ENCODE data around the gene POLDIP2. TPM values are rescaled to one million over a fixed set of nuclear protein-coding genes. Genes with fewer than 3 reads are reported as not detected.

POLDIP2 gene
- total and polyA plus RNA-seq, 2 of the 13 experiments (the other 11 are each of a cell fraction or from before 2014, with no cell fraction given), result 85.9 to 114 TPM

DNA sequence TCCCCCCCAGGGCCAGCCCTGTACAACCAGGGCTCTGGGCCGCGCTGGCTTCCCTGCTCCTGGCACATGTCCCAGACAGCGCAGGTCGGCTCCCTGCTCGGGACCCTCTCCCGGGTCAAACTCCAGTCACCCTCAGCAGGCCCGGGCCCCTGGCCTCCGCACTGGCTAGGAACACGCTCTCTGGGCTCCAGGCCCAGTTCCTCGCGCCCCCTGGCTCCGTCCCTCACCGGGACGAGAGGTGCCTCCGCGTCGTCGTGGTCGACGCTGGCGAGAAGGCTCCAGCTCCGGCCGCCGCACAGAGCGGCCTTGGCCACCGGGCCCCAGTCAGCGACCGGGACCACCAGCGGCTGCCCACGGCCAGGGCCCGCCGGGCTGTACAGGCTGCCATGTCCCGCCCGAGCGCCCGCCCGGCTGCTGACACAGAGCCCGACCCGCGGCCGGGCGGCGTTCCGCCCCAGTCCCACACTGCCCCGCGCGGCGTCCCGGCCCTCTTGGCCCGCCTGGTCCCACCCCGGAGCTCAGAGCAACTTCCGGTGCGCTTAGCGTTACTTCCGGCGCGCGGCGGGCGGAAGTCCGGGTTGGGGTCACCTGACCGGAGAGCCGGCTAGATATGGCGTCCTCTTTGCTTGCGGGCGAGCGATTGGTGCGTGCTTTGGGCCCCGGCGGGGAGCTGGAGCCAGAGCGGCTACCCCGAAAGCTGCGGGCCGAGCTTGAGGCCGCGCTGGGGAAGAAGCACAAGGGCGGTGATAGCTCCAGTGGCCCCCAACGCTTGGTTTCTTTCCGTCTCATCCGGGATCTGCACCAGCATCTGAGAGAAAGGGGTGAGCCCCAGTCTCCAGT lies at the start of gene POLDIP2 (continued):
- TF ChIP-seq, protein P1, sequence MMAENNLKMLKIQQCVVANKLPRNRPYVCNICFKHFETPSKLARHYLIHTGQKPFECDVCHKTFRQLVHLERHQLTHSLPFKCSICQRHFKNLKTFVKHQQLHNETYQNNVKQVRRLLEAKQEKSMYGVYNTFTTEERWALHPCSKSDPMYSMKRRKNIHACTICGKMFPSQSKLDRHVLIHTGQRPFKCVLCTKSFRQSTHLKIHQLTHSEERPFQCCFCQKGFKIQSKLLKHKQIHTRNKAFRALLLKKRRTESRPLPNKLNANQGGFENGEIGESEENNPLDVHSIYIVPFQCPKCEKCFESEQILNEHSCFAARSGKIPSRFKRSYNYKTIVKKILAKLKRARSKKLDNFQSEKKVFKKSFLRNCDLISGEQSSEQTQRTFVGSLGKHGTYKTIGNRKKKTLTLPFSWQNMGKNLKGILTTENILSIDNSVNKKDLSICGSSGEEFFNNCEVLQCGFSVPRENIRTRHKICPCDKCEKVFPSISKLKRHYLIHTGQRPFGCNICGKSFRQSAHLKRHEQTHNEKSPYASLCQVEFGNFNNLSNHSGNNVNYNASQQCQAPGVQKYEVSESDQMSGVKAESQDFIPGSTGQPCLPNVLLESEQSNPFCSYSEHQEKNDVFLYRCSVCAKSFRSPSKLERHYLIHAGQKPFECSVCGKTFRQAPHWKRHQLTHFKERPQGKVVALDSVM (CRISPR knock-in tag; IDR thresholded peaks at IDR 0.05), result peak; percentile 43; the same call in 1 of the 2 replicates
- TF ChIP-seq ZFX (CRISPR knock-in tag; IDR thresholded peaks at IDR 0.05; ENCODE audit: low read depth), result peak; percentile 91
- no peak for TF ChIP-seq SRSF4 (IDR thresholded peaks at IDR 0.05; ENCODE audit: low read depth, low read length, poor library complexity, severe bottlenecking)
- TF ChIP-seq IKZF4 (CRISPR knock-in tag; IDR thresholded peaks at IDR 0.05; ENCODE audit: borderline replicate concordance, low read depth, not compliant biosample characterization), result no peak
- peak; percentile 64; the same call in 1 of the 2 replicates for TF ChIP-seq ZNF747 (CRISPR knock-in tag; IDR thresholded peaks at IDR 0.05; ENCODE audit: borderline replicate concordance)
- peak; percentile 85 for TF ChIP-seq HES4 (CRISPR knock-in tag; IDR thresholded peaks at IDR 0.05; ENCODE audit: borderline replicate concordance)
- TF ChIP-seq ZNF772 (CRISPR knock-in tag; IDR thresholded peaks at IDR 0.05), result peak; percentile 65; the same call in 1 of the 2 replicates
- no peak for TF ChIP-seq KLF9 (CRISPR knock-in tag; IDR thresholded peaks at IDR 0.05; ENCODE audit: low read depth)
- TF ChIP-seq RORA (CRISPR knock-in tag; IDR thresholded peaks at IDR 0.05), result 0 out of 2 replicates have a peak, but pooled peaks have one; percentile 26
- TF ChIP-seq, protein P2, sequence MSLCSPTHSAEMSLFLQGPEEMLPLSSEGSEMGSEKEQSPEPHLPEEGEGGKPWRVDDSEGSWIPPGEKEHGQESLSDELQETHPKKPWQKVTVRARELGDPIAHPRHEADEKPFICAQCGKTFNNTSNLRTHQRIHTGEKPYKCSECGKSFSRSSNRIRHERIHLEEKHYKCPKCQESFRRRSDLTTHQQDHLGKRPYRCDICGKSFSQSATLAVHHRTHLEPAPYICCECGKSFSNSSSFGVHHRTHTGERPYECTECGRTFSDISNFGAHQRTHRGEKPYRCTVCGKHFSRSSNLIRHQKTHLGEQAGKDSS (CRISPR knock-in tag; IDR thresholded peaks at IDR 0.05; ENCODE audit: borderline replicate concordance, low read depth), result peak; percentile 42
- TF ChIP-seq ZFY (CRISPR knock-in tag; IDR thresholded peaks at IDR 0.05), result peak; percentile 96
- no peak for TF ChIP-seq GTF3A (CRISPR knock-in tag; conservative IDR thresholded peaks at IDR 0.05)
- no peak for TF ChIP-seq GZF1 (CRISPR knock-in tag; IDR thresholded peaks at IDR 0.05)
- TF ChIP-seq, protein P3, sequence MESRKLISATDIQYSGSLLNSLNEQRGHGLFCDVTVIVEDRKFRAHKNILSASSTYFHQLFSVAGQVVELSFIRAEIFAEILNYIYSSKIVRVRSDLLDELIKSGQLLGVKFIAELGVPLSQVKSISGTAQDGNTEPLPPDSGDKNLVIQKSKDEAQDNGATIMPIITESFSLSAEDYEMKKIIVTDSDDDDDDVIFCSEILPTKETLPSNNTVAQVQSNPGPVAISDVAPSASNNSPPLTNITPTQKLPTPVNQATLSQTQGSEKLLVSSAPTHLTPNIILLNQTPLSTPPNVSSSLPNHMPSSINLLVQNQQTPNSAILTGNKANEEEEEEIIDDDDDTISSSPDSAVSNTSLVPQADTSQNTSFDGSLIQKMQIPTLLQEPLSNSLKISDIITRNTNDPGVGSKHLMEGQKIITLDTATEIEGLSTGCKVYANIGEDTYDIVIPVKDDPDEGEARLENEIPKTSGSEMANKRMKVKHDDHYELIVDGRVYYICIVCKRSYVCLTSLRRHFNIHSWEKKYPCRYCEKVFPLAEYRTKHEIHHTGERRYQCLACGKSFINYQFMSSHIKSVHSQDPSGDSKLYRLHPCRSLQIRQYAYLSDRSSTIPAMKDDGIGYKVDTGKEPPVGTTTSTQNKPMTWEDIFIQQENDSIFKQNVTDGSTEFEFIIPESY (CRISPR knock-in tag; IDR thresholded peaks at IDR 0.05), result no peak; the same call in 1 of the 2 replicates
- TF ChIP-seq ZNF607 (CRISPR knock-in tag; IDR thresholded peaks at IDR 0.05; ENCODE audit: borderline replicate concordance), result peak; percentile 76
- TF ChIP-seq, protein P4, sequence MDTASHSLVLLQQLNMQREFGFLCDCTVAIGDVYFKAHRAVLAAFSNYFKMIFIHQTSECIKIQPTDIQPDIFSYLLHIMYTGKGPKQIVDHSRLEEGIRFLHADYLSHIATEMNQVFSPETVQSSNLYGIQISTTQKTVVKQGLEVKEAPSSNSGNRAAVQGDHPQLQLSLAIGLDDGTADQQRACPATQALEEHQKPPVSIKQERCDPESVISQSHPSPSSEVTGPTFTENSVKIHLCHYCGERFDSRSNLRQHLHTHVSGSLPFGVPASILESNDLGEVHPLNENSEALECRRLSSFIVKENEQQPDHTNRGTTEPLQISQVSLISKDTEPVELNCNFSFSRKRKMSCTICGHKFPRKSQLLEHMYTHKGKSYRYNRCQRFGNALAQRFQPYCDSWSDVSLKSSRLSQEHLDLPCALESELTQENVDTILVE (CRISPR knock-in tag; IDR thresholded peaks at IDR 0.05), result peak; percentile 83
- 0 out of 2 replicates have a peak, but pooled peaks have one; percentile 43 for TF ChIP-seq ZNF124 (CRISPR knock-in tag; IDR thresholded peaks at IDR 0.05)
- no peak for TF ChIP-seq ZNF660 (CRISPR knock-in tag; IDR thresholded peaks at IDR 0.05; ENCODE audit: borderline replicate concordance, low read depth)
- TF ChIP-seq SMYD3 (CRISPR knock-in tag; IDR thresholded peaks at IDR 0.05), result peak; percentile 92
- TF ChIP-seq SRY (CRISPR knock-in tag; IDR thresholded peaks at IDR 0.05), result no peak; the same call in 1 of the 2 replicates
- TF ChIP-seq, protein P5, sequence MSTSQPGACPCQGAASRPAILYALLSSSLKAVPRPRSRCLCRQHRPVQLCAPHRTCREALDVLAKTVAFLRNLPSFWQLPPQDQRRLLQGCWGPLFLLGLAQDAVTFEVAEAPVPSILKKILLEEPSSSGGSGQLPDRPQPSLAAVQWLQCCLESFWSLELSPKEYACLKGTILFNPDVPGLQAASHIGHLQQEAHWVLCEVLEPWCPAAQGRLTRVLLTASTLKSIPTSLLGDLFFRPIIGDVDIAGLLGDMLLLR (CRISPR knock-in tag; IDR thresholded peaks at IDR 0.05), result no peak
- peak; percentile 98 for TF ChIP-seq KDM5A (IDR thresholded peaks at IDR 0.05; ENCODE audit: borderline replicate concordance, low read length)
